Fibroblast of mammary gland (primary cell): ENCODE measurements around the gene REV3L.
"Not testable (repeated sequence)": the region's sequence is repeated elsewhere in the genome, so short reads cannot be mapped to it uniquely, and the experiment has no call there.

Experiments
- DNase-seq: peaks from one replicate; pipeline ENCODE4 v3.0.0-alpha.2; 2010; ENCODE audit warnings: low read depth
- H3K4me3 ChIP-seq: 2 replicates; pipeline ENCODE4 v1.5.1; 2011; ENCODE audit warnings: low read depth, mild to moderate bottlenecking, low read length, moderate library complexity; ENCODE audit not compliant: control insufficient read depth
- TF ChIP-seq, protein P1 (sequence below): conservative IDR thresholded peaks from 2 replicates; pipeline ENCODE4 v1.5.1; 2011; ENCODE audit warnings: low read depth, low read length, inconsistent platforms; ENCODE audit not compliant: control insufficient read depth, insufficient read depth

REV3L gene

DNA sequence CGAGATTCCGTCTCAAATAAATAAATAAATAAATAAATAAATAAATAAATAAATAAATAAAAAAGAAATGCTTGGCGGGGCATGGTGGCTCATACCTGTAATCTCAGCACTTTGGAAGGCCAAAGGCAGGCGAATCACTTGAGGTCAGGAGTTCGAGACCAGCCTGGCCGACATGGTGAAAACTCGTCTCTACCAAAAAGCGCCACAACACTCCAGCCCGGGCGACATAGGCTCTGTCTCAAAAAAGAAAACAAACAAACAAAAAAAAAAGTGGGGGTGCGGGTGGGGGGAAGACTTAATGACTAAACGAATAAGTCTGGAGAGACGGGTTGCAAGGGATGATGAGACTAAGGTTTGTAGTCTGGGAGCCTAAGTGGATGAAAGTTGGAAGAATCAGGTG, 225.0 kb downstream of the REV3L start:
- H3K4me3 ChIP-seq = no peak overlapping the region
- DNase-seq = no peak
- TF ChIP-seq, protein P1, sequence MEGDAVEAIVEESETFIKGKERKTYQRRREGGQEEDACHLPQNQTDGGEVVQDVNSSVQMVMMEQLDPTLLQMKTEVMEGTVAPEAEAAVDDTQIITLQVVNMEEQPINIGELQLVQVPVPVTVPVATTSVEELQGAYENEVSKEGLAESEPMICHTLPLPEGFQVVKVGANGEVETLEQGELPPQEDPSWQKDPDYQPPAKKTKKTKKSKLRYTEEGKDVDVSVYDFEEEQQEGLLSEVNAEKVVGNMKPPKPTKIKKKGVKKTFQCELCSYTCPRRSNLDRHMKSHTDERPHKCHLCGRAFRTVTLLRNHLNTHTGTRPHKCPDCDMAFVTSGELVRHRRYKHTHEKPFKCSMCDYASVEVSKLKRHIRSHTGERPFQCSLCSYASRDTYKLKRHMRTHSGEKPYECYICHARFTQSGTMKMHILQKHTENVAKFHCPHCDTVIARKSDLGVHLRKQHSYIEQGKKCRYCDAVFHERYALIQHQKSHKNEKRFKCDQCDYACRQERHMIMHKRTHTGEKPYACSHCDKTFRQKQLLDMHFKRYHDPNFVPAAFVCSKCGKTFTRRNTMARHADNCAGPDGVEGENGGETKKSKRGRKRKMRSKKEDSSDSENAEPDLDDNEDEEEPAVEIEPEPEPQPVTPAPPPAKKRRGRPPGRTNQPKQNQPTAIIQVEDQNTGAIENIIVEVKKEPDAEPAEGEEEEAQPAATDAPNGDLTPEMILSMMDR = no peak

DNA sequence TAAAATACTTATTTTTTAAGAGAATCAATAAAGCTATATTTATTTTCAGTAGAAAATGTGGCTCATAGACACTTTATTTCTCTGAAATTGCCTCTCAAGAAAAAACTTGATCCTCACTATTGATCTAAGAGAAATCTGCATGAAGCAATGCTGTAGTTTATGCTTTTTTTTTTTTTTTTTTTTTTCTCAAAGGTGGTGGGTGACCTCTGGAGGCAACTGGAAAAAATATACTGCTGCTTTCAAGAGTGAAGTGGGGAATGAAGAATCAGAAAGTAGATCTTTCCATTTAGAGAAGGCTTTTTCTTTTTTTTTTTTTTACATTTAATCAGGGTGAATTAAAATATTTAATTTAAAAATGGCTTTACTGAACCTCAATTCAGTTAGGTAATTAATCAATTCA, 226.4 kb downstream of the REV3L start:
- no peak overlapping the region for H3K4me3 ChIP-seq
- TF ChIP-seq, protein P1 = peak; percentile 3
- DNase-seq = no peak

DNA sequence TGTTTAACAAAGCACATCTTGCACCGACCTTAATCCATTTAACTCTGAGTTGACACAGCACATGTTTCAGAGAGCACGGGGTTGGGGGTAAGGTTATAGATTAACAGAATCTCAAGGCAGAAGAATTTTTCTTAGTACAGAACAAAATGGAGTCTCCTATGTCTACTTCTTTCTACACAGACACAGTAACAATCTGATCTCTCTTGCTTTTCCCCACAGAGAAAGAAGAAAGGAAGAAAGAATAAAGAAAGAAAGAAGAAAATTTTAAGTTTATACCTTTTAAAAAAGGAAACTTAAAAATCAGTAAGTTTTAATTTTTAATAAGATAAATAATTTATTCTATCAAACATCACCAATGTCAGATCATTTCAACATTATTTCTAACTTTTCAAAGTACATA, 227.2 kb downstream of the REV3L start:
- DNase-seq, H3K4me3 ChIP-seq: not testable (repeated sequence)

DNA sequence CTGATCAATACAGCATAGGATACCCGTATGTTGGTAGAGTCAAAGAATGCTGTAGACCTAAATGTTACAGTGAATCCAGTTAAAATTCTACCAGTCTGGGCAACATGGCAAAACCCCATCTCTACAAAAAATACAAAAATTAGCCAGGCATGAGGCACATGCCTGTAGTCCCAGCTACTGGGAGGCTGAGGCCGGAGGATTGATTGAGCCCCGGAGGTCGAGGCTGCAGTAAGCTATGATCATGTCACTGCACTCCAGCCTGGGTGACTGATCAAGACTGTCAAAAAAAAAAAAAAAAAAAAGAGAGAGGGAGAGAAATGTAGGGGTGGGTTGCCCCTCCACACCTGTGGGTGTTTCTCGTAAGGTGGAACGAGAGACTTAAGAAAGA, 228.2 kb downstream of the REV3L start:
- no peak overlapping the region for H3K4me3 ChIP-seq
- TF ChIP-seq, protein P1 = no peak
- no peak for DNase-seq

DNA sequence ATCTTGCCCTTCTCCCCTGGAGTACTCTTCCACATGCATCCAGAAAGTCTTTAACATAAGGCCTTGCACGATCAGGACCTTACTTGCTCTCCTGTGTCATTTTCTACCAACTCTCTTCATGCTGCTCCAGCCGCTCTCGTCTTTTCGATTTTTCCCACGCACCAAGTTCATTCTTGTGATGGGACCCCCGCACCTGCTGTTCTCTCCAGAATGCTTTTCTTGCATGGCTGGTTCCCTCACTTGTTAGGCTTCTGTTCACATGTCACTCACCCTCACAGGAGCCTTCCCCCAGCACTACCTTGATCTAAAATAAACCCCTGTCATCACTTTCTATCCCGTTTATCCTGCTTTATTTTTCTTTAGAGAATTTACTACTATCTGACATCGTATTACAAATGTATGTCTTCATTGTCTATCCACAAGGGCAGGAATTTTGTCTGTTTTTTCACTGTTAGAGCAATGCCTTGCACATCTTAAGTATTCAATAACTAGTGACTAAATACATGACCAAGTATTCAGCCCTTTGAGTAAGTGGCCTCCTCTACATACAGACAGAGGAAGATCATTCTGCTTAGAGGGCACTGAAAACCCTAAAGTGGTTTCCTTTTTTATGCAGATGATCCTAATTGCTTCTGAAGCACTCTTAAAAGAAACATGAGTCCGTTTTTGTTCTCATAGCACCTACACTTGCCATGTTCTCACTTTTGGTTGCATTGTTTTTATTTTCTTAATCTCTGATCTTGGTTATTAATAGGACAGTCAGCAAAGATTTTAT, 228.8 kb downstream of the REV3L start:
- H3K4me3 ChIP-seq = no peak overlapping the region
- TF ChIP-seq, protein P1 = no peak
- DNase-seq = no peak

DNA sequence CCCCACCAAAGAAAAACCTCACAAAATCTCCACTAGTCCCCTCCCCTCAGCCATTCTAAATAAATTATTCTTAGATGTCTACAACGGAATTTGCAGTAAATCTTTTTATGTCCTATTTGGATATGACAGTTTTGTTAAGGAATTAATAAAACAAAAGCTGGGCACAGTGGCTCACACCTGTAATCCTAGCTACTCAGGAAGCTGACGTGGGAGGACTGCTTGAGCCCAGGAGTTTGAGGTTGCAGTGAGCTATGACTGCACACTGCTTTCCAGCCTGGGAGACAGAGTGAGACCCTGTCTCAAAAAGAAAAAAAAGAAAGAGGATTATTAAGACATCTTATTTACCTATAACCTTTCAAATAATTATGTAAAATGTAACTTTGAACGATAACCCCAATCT, 230.3 kb downstream of the REV3L start:
- no peak overlapping the region for H3K4me3 ChIP-seq
- TF ChIP-seq, protein P1 = no peak
- DNase-seq = no peak

DNA sequence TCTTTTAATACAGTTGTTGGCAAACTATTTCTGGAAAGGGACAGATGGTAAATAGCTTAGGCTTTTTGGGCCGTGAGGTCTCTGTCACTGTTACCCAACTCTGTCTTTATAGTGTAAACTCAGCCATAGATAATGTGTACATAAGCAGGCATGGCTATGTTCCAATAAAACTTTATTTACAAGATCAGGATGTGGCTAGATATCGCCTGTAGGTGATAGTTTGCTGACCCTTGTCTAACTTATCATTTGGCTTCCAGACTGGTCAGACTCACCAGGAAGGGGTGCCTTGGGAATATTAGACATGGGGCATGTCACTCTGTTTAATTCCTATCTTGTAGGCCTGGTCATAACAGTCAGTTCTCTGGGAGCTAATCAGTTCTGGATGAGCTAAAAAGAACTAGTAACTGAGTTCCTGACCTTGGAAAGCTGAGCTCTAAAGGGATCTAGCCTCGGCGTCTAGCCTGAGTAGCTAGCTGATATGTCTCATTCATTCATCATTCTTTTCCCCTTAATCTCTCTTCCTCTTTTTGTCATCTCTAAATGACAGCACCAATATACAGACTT, 232.1 kb downstream of the REV3L start:
- no peak for DNase-seq
- TF ChIP-seq, protein P1 = no peak
- H3K4me3 ChIP-seq = no peak overlapping the region
